Neuronal stem cell (in vitro differentiated cells): ENCODE results near the gene THOC7.

Experiments used
- DNase-seq: peaks from one replicate; pipeline ENCODE4 v3.0.0-alpha.2; 2013; ENCODE audit warnings: low spot score
- H2AFZ ChIP-seq: one replicate; pipeline ENCODE4 v1.6.1; 2013; ENCODE audit warnings: mild to moderate bottlenecking, low read length, inconsistent platforms
- H2AK5ac ChIP-seq: 2 replicates; pipeline ENCODE4 v1.6.1; 2013; ENCODE audit warnings: low read depth, mild to moderate bottlenecking, inconsistent platforms, low read length, moderate library complexity, mixed read lengths
- H2BK120ac ChIP-seq: 2 replicates; pipeline ENCODE4 v1.6.1; 2013; ENCODE audit warnings: low read depth, mild to moderate bottlenecking, inconsistent platforms, low read length, moderate library complexity, mixed read lengths
- H2BK12ac ChIP-seq: one replicate; pipeline ENCODE4 v1.6.1; 2013; ENCODE audit warnings: low read length, inconsistent platforms
- H2BK15ac ChIP-seq: 2 replicates; pipeline ENCODE4 v1.6.1; 2013; ENCODE audit warnings: mild to moderate bottlenecking, low read length, inconsistent platforms, mixed read lengths
- H2BK5ac ChIP-seq: one replicate; pipeline ENCODE4 v1.6.1; 2013; ENCODE audit warnings: inconsistent platforms, mild to moderate bottlenecking, low read length, moderate library complexity
- H3K14ac ChIP-seq: one replicate; pipeline ENCODE4 v1.6.1; 2013; ENCODE audit warnings: low read length, inconsistent platforms
- H3K18ac ChIP-seq: 2 replicates; pipeline ENCODE4 v1.6.1; 2013; ENCODE audit warnings: low read length, inconsistent platforms
- H3K23ac ChIP-seq: 2 replicates; pipeline ENCODE4 v1.6.1; 2013; ENCODE audit warnings: low read depth, mild to moderate bottlenecking, mixed read lengths, low read length, inconsistent platforms; ENCODE audit not compliant: poor library complexity
- H3K27ac ChIP-seq: replicated peaks from 3 replicates; pipeline ENCODE4 v1.5.1; 2013; ENCODE audit warnings: low read length, inconsistent platforms
- H3K27me3 ChIP-seq, 3 experiments: 2 replicates each; pipeline ENCODE4 v1.6.1; 2013; ENCODE audit warnings: low read length in 3 of 3, mild to moderate bottlenecking in 2 of 3, inconsistent platforms in 1 of 3, low read depth in 1 of 3, mixed read lengths in 1 of 3, moderate library complexity in 1 of 3; ENCODE audit not compliant: control insufficient read depth in 3 of 3, insufficient read depth in 3 of 3
- H3K36me3 ChIP-seq, 2 donors: replicated peaks in 1 of 2; 2 replicates each; pipeline ENCODE4 v1.6.1; 2013; ENCODE audit warnings: low read length in 2 of 2; ENCODE audit not compliant: control insufficient read depth in 2 of 2, insufficient read depth in 2 of 2
- H3K4ac ChIP-seq: 2 replicates; pipeline ENCODE4 v1.6.1; 2013; ENCODE audit warnings: inconsistent platforms, mild to moderate bottlenecking, low read length, moderate library complexity
- H3K4me1 ChIP-seq, 2 donors: 1 replicate in 1 of 2; 2 replicates in 1 of 2; pipeline ENCODE4 v1.6.1; 2013; ENCODE audit warnings: low read length in 2 of 2, low read depth in 1 of 2; ENCODE audit not compliant: control insufficient read depth in 2 of 2, insufficient read depth in 1 of 2
- H3K4me2 ChIP-seq: one replicate; pipeline ENCODE4 v1.6.1; 2013; ENCODE audit warnings: mild to moderate bottlenecking, low read length, inconsistent platforms; ENCODE audit not compliant: insufficient read depth, poor library complexity, severe bottlenecking
- H3K4me3 ChIP-seq, 2 donors: 2 replicates each; pipeline ENCODE4 v1.5.1; 2013; ENCODE audit warnings: low read length in 2 of 2, mild to moderate bottlenecking in 2 of 2, inconsistent platforms in 1 of 2, moderate library complexity in 1 of 2
- H3K79me1 ChIP-seq: one replicate; pipeline ENCODE4 v1.6.1; 2013; ENCODE audit warnings: low read depth, mild to moderate bottlenecking, inconsistent platforms, low read length, moderate library complexity
- H3K9ac ChIP-seq: one replicate; pipeline ENCODE4 v1.6.1; 2013; ENCODE audit warnings: mild to moderate bottlenecking, low read depth, low read length, inconsistent platforms; ENCODE audit not compliant: poor library complexity
- H3K9me3 ChIP-seq, 2 donors: replicated peaks in 1 of 2; 2 replicates each; pipeline versions ENCODE3 to v1.6.1; 2013; ENCODE audit warnings: low read length in 2 of 2, mild to moderate bottlenecking in 2 of 2, inconsistent platforms in 1 of 2, low read depth in 1 of 2, mixed read lengths in 1 of 2, moderate library complexity in 1 of 2; ENCODE audit not compliant: control insufficient read depth in 2 of 2, insufficient read depth in 1 of 2
- H4K8ac ChIP-seq: one replicate; pipeline ENCODE4 v1.6.1; 2013; ENCODE audit warnings: low read depth, mild to moderate bottlenecking, inconsistent platforms, low read length, moderate library complexity
- H4K91ac ChIP-seq: one replicate; pipeline ENCODE4 v1.6.1; 2013; ENCODE audit warnings: low read length, low read depth, mild to moderate bottlenecking, inconsistent platforms; ENCODE audit not compliant: poor library complexity
- WGBS, 2 donors: extraction: QIAGEN DNeasy Blood & Tissue Kit; methylation state at CpG; one replicate each; pipeline ENCODE4 v1.1.7; 2013; ENCODE audit warnings: missing lambda C conversion rate in 2 of 2, mixed read lengths in 1 of 2; ENCODE audit not compliant: insufficient read length in 2 of 2, insufficient replicate concordance in 1 of 2; ENCODE audit errors: extremely low coverage in 2 of 2; 5-methylcytosine and 5-hydroxymethylcytosine counted together

THOC7 gene

DNA sequence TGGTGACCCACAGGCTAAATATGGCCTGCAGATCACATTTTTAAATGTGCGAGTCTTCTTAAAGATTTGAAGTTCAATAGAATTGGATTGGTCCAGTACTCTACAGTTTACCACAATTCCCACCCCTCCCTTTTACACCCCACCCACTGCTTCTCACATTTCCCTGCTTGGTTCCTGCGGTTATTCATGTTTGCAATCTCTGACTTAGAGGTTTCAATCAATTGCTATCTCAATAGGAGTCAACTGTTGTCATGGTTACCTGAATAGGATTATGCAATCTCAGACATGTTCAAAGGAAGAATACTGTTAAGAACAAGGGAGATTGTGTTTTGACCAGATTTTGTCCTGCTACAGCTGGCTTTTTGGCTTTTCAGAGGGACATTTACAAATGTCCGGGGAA is 49.4 kb downstream of the THOC7 start:
- Histone ChIP-seq H2AFZ (no peak overlapping the region), H3K79me1 (no peaks in the 10 kb centered on the region), H2BK15ac (no peak overlapping the region), H3K4me1 (peaks cover 6% of the 10 kb centered on the region in 2 donors), H3K14ac (no peak overlapping the region), H2BK120ac (no peak overlapping the region), H3K23ac (no peak overlapping the region), H2BK12ac (no peak overlapping the region), H2BK5ac (no peak overlapping the region), H3K4me2 (no peak overlapping the region), H3K4me3 (no peak overlapping the region), H3K18ac (no peak overlapping the region), H3K27ac (no peak overlapping the region), H3K9ac (no peak overlapping the region), H3K4ac (no peak overlapping the region), H3K27me3 (no peaks in the 10 kb centered on the region), H3K9me3 (no peaks in the 10 kb centered on the region), H4K91ac (no peak overlapping the region), H2AK5ac (no peak overlapping the region), H3K36me3 (no peaks in the 10 kb centered on the region), H4K8ac (no peak overlapping the region)
- DNase-seq: no peak
- no CpG with 5 or more reads among the region's 3 CpGs for WGBS, 2 donors

DNA sequence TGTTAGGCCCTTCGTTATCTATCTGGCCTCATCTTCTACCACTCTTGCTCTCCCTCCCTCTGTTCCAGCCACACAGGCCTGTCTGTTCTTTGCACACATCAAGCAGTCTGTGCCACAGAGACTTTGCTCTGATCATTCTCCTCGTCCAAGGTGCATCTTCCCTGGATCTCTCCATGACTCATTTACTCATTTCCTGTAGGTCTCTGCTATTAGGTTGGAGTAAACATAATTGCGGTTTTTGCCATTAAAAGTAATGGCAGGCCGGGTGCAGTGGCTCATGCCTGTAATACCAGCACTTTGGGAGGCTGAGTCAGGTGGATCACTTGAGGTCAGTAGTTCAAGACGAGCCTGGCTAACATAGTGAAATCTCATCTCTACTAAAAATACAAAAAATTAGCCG is 54.0 kb downstream of the THOC7 start:
- Histone ChIP-seq H3K4me1 (peaks cover 4 to 8% of the 10 kb centered on the region in 2 donors), H3K27me3 (no peaks in the 10 kb centered on the region), H3K27ac (no peak overlapping the region), H3K4ac (no peak overlapping the region), H3K4me3 (no peak overlapping the region), H3K36me3 (no peaks in the 10 kb centered on the region), H2BK15ac (no peak overlapping the region), H2BK5ac (no peak overlapping the region), H3K9me3 (no peaks in the 10 kb centered on the region), H3K18ac (no peak overlapping the region), H3K14ac (no peak overlapping the region), H2BK120ac (no peak overlapping the region), H4K91ac (no peak overlapping the region), H2AK5ac (no peak overlapping the region), H4K8ac (no peak overlapping the region), H3K23ac (no peak overlapping the region), H2AFZ (no peak overlapping the region), H3K9ac (no peak overlapping the region), H2BK12ac (no peak overlapping the region), H3K79me1 (no peaks in the 10 kb centered on the region), H3K4me2 (no peak overlapping the region)
- WGBS, 2 donors: no CpG with 5 or more reads among the region's 6 CpGs
- no peak for DNase-seq

DNA sequence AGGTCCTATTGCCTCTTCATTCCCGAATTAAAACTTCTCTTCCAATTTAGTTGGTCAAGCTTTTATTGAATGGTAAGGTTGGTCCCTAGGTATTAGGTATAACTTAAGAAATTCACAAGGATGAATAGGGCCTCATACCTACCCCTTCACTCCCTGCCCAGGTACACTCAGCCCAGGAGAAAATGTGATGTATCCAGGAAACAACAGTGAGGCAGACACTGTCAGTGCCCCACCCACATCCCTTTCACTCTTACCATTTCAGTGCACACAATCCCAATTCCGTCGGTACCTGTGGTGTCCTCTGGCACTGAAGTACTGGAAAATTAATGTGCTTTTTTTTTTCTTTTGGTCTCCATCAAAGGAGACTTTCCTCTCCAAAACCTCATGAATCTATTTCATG is 55.0 kb downstream of the THOC7 start:
- H3K9ac ChIP-seq: no peak overlapping the region
- H3K4me1 ChIP-seq: peaks cover 2 to 4% of the 10 kb centered on the region in 2 donors
- no peak for DNase-seq
- no peak overlapping the region for H2BK5ac ChIP-seq
- H3K79me1 ChIP-seq: no peaks in the 10 kb centered on the region
- no peak overlapping the region for H3K4me2 ChIP-seq
- H3K4me3 ChIP-seq: no peak overlapping the region
- no peak overlapping the region for H2BK12ac ChIP-seq
- no peak overlapping the region for H4K91ac ChIP-seq
- H2AK5ac ChIP-seq: no peak overlapping the region
- no peaks in the 10 kb centered on the region for H3K36me3 ChIP-seq
- H2BK120ac ChIP-seq: no peak overlapping the region
- no peak overlapping the region for H3K23ac ChIP-seq
- no peak overlapping the region for H4K8ac ChIP-seq
- WGBS, 2 donors: no CpG with 5 or more reads among the region's 3 CpGs
- no peak overlapping the region for H3K27ac ChIP-seq
- no peak overlapping the region for H3K4ac ChIP-seq
- no peak overlapping the region for H3K14ac ChIP-seq
- H2BK15ac ChIP-seq: no peak overlapping the region
- H2AFZ ChIP-seq: no peak overlapping the region
- no peaks in the 10 kb centered on the region for H3K9me3 ChIP-seq
- H3K18ac ChIP-seq: no peak overlapping the region
- H3K27me3 ChIP-seq: no peaks in the 10 kb centered on the region

DNA sequence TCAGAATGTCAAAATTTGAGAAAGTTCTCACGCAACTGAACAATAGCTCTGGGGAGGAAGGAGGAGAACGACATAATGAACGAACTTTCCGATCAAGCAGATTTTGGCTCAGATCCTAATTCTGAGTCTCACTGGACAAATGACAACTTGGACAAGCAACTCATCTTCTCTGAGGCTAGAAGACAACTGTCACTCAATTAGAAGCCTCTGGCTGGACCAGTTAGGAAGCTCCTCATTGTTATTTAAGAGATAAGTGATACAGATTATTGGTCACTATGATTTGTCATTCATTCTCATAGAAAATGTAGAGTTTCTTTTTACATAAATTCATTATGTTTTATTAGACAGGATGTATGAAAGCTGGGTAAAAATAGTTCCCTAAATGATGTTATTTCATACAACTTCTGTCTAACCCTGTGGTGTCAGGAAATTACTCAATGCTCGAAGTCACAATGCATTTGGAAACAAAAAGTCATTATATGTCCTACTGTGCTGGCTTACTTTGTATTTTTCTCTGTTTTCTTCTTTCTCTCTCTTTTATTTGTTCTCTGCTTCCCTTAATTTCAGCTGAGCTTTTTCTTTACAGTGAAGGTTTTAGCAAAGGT is 55.5 kb downstream of the THOC7 start:
- Histone ChIP-seq H3K9ac (no peak overlapping the region), H3K79me1 (no peaks in the 10 kb centered on the region), H3K36me3 (no peaks in the 10 kb centered on the region), H3K18ac (no peak overlapping the region), H2AFZ (no peak overlapping the region), H3K4me2 (no peak overlapping the region), H3K9me3 (no peaks in the 10 kb centered on the region), H2BK5ac (no peak overlapping the region), H2AK5ac (no peak overlapping the region), H4K91ac (no peak overlapping the region), H3K4me3 (no peak overlapping the region), H2BK12ac (no peak overlapping the region), H3K23ac (no peak overlapping the region), H2BK15ac (no peak overlapping the region), H3K4me1 (peaks cover 0 to 4% of the 10 kb centered on the region in 2 donors), H3K14ac (no peak overlapping the region), H2BK120ac (no peak overlapping the region), H3K4ac (no peak overlapping the region), H4K8ac (no peak overlapping the region), H3K27ac (no peak overlapping the region), H3K27me3 (no peaks in the 10 kb centered on the region)
- no CpG with 5 or more reads among the region's 5 CpGs for WGBS, 2 donors
- no peak for DNase-seq
